ENCODE data around the gene BATF3. TPM values are rescaled to one million over a fixed set of nuclear protein-coding genes. Genes with fewer than 3 reads are reported as not detected.

The BATF3 gene
- total RNA-seq, 1 experiment from 2014 or later: 3.9 TPM

DNA sequence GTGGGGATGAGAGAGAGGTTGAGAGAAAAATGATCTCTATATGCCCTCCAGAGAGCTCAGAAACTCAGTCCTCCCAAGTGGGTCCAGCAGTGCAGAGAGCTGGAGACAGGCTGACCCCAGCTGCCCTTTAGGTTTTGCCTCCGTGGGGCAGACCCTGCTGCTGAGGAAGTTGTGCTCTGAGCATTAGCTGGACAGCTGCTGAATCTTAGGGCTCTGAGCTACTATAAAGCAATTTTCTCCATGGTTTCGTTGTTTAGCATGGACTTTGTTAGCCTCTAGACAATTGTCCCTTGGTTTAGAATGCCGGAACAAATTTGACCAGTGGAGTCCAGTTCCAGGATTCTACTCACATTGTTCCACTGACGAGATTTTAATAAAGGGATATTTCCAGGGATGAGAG lies 22.1 kb downstream of the BATF3 start (continued):
- TF ChIP-seq, protein P1, sequence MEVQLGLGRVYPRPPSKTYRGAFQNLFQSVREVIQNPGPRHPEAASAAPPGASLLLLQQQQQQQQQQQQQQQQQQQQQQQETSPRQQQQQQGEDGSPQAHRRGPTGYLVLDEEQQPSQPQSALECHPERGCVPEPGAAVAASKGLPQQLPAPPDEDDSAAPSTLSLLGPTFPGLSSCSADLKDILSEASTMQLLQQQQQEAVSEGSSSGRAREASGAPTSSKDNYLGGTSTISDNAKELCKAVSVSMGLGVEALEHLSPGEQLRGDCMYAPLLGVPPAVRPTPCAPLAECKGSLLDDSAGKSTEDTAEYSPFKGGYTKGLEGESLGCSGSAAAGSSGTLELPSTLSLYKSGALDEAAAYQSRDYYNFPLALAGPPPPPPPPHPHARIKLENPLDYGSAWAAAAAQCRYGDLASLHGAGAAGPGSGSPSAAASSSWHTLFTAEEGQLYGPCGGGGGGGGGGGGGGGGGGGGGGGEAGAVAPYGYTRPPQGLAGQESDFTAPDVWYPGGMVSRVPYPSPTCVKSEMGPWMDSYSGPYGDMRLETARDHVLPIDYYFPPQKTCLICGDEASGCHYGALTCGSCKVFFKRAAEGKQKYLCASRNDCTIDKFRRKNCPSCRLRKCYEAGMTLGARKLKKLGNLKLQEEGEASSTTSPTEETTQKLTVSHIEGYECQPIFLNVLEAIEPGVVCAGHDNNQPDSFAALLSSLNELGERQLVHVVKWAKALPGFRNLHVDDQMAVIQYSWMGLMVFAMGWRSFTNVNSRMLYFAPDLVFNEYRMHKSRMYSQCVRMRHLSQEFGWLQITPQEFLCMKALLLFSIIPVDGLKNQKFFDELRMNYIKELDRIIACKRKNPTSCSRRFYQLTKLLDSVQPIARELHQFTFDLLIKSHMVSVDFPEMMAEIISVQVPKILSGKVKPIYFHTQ (CRISPR knock-in tag; IDR thresholded peaks at IDR 0.05): no peak
- TF ChIP-seq TCF7 (CRISPR knock-in tag; IDR thresholded peaks at IDR 0.05; ENCODE audit: low read depth) (no peak), GRHL2 (CRISPR knock-in tag; IDR thresholded peaks at IDR 0.05; ENCODE audit: insufficient replicate concordance, severe bottlenecking) (no peak), HMGA2 (CRISPR knock-in tag; IDR thresholded peaks at IDR 0.05) (no peak)

DNA sequence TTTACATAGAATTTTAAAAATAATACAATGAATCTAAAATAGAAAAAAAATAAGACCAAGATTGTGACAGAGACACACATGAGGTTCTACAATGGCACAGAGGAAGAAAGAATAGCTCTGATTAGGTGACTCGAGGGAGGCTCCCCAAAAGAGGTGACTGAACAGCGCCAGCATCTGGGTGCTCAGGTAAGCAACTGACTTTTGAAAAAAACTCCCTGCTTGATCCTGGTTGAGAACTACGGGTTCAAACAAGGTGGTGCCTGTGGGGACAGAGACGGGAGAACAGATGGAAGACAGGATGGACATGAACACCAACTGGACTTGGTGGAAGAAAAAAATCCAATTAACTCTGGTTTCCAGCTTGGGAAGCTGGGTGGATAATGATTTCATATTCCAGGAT lies 22.5 kb downstream of the BATF3 start:
- peak; percentile 24; the same call in 1 of the 2 replicates for ATAC-seq
- DNase-seq (ENCODE audit: low spot score): no peak
- CTCF ChIA-PET: interaction anchor here (1.1 to 4.9 kb wide), 8 partner anchors 9 to 221 kb away, joined by 3 to 44 read pairs (median 5); no protein-coding TSS in a partner anchor
- TF ChIP-seq ZNF121 (CRISPR knock-in tag; IDR thresholded peaks at IDR 0.05): no peak
- no peak for TF ChIP-seq KAT7 (CRISPR knock-in tag; IDR thresholded peaks at IDR 0.05; ENCODE audit: borderline replicate concordance)
- TF ChIP-seq, protein P2, sequence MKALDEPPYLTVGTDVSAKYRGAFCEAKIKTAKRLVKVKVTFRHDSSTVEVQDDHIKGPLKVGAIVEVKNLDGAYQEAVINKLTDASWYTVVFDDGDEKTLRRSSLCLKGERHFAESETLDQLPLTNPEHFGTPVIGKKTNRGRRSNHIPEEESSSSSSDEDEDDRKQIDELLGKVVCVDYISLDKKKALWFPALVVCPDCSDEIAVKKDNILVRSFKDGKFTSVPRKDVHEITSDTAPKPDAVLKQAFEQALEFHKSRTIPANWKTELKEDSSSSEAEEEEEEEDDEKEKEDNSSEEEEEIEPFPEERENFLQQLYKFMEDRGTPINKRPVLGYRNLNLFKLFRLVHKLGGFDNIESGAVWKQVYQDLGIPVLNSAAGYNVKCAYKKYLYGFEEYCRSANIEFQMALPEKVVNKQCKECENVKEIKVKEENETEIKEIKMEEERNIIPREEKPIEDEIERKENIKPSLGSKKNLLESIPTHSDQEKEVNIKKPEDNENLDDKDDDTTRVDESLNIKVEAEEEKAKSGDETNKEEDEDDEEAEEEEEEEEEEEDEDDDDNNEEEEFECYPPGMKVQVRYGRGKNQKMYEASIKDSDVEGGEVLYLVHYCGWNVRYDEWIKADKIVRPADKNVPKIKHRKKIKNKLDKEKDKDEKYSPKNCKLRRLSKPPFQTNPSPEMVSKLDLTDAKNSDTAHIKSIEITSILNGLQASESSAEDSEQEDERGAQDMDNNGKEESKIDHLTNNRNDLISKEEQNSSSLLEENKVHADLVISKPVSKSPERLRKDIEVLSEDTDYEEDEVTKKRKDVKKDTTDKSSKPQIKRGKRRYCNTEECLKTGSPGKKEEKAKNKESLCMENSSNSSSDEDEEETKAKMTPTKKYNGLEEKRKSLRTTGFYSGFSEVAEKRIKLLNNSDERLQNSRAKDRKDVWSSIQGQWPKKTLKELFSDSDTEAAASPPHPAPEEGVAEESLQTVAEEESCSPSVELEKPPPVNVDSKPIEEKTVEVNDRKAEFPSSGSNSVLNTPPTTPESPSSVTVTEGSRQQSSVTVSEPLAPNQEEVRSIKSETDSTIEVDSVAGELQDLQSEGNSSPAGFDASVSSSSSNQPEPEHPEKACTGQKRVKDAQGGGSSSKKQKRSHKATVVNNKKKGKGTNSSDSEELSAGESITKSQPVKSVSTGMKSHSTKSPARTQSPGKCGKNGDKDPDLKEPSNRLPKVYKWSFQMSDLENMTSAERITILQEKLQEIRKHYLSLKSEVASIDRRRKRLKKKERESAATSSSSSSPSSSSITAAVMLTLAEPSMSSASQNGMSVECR (CRISPR knock-in tag; IDR thresholded peaks at IDR 0.05; ENCODE audit: borderline replicate concordance): no peak
- TF ChIP-seq, protein P3, sequence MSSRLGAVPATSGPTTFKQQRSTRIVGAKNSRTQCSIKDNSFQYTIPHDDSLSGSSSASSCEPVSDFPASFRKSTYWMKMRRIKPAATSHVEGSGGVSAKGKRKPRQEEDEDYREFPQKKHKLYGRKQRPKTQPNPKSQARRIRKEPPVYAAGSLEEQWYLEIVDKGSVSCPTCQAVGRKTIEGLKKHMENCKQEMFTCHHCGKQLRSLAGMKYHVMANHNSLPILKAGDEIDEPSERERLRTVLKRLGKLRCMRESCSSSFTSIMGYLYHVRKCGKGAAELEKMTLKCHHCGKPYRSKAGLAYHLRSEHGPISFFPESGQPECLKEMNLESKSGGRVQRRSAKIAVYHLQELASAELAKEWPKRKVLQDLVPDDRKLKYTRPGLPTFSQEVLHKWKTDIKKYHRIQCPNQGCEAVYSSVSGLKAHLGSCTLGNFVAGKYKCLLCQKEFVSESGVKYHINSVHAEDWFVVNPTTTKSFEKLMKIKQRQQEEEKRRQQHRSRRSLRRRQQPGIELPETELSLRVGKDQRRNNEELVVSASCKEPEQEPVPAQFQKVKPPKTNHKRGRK (CRISPR knock-in tag; IDR thresholded peaks at IDR 0.05; ENCODE audit: borderline replicate concordance): no peak
- TF ChIP-seq, protein P4, sequence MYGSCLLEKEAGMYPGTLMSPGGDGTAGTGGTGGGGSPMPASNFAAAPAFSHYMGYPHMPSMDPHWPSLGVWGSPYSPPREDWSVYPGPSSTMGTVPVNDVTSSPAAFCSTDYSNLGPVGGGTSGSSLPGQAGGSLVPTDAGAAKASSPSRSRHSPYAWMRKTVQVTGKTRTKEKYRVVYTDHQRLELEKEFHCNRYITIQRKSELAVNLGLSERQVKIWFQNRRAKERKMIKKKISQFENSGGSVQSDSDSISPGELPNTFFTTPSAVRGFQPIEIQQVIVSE (CRISPR knock-in tag; IDR thresholded peaks at IDR 0.05; ENCODE audit: borderline replicate concordance): no peak
- TF ChIP-seq, protein P5, sequence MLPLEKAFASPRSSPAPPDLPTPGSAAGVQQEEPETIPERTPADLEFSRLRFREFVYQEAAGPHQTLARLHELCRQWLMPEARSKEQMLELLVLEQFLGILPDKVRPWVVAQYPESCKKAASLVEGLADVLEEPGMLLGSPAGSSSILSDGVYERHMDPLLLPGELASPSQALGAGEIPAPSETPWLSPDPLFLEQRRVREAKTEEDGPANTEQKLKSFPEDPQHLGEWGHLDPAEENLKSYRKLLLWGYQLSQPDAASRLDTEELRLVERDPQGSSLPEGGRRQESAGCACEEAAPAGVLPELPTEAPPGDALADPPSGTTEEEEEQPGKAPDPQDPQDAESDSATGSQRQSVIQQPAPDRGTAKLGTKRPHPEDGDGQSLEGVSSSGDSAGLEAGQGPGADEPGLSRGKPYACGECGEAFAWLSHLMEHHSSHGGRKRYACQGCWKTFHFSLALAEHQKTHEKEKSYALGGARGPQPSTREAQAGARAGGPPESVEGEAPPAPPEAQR (CRISPR knock-in tag; IDR thresholded peaks at IDR 0.05): no peak
- TF ChIP-seq, protein P6, sequence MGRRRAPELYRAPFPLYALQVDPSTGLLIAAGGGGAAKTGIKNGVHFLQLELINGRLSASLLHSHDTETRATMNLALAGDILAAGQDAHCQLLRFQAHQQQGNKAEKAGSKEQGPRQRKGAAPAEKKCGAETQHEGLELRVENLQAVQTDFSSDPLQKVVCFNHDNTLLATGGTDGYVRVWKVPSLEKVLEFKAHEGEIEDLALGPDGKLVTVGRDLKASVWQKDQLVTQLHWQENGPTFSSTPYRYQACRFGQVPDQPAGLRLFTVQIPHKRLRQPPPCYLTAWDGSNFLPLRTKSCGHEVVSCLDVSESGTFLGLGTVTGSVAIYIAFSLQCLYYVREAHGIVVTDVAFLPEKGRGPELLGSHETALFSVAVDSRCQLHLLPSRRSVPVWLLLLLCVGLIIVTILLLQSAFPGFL (CRISPR knock-in tag; IDR thresholded peaks at IDR 0.05; ENCODE audit: borderline replicate concordance): no peak
- TF ChIP-seq, protein P7, sequence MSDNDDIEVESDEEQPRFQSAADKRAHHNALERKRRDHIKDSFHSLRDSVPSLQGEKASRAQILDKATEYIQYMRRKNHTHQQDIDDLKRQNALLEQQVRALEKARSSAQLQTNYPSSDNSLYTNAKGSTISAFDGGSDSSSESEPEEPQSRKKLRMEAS (CRISPR knock-in tag; IDR thresholded peaks at IDR 0.05): no peak
- no peak for TF ChIP-seq SMAD3 (CRISPR knock-in tag; IDR thresholded peaks at IDR 0.05; ENCODE audit: borderline replicate concordance)
- TF ChIP-seq, protein P8, sequence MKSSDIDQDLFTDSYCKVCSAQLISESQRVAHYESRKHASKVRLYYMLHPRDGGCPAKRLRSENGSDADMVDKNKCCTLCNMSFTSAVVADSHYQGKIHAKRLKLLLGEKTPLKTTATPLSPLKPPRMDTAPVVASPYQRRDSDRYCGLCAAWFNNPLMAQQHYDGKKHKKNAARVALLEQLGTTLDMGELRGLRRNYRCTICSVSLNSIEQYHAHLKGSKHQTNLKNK (CRISPR knock-in tag; IDR thresholded peaks at IDR 0.05): no peak
- no peak for TF ChIP-seq SMAD4 (CRISPR knock-in tag; IDR thresholded peaks at IDR 0.05)
- TF ChIP-seq NR2C2 (CRISPR knock-in tag; IDR thresholded peaks at IDR 0.05): no peak
- TF ChIP-seq ZNF671 (CRISPR knock-in tag; IDR thresholded peaks at IDR 0.05): no peak
- TF ChIP-seq, protein P9, sequence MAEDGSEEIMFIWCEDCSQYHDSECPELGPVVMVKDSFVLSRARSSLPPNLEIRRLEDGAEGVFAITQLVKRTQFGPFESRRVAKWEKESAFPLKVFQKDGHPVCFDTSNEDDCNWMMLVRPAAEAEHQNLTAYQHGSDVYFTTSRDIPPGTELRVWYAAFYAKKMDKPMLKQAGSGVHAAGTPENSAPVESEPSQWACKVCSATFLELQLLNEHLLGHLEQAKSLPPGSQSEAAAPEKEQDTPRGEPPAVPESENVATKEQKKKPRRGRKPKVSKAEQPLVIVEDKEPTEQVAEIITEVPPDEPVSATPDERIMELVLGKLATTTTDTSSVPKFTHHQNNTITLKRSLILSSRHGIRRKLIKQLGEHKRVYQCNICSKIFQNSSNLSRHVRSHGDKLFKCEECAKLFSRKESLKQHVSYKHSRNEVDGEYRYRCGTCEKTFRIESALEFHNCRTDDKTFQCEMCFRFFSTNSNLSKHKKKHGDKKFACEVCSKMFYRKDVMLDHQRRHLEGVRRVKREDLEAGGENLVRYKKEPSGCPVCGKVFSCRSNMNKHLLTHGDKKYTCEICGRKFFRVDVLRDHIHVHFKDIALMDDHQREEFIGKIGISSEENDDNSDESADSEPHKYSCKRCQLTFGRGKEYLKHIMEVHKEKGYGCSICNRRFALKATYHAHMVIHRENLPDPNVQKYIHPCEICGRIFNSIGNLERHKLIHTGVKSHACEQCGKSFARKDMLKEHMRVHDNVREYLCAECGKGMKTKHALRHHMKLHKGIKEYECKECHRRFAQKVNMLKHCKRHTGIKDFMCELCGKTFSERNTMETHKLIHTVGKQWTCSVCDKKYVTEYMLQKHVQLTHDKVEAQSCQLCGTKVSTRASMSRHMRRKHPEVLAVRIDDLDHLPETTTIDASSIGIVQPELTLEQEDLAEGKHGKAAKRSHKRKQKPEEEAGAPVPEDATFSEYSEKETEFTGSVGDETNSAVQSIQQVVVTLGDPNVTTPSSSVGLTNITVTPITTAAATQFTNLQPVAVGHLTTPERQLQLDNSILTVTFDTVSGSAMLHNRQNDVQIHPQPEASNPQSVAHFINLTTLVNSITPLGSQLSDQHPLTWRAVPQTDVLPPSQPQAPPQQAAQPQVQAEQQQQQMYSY (CRISPR knock-in tag; IDR thresholded peaks at IDR 0.05): no peak
- no peak for TF ChIP-seq NR3C1 (CRISPR knock-in tag; conservative IDR thresholded peaks at IDR 0.05; ENCODE audit: low read depth)
- Mint-ChIP-seq H3K27me3 (ENCODE audit: low read depth) (peaks cover 5% of the 10 kb centered on the region; the same call in 1 of the 2 replicates), H3K4me1 (peaks cover 11% of the 10 kb centered on the region), H3K36me3 (no peaks in the 10 kb centered on the region), H3K9me3 (no peaks in the 10 kb centered on the region), H3K27ac (no peak overlapping the region), H3K4me3 (no peak overlapping the region)
- POLR2A ChIA-PET: no interaction called here
